Activated naive CD8-positive, alpha-beta T cell treated with anti-CD3 and anti-CD28 coated beads, Interleukin-2, amount 10 ng/mL, durations not matched to agents 7 days and 5 days (primary cell): Measurements from ENCODE around the gene MAST4. TPM values are rescaled to one million over a fixed set of nuclear protein-coding genes. Genes with fewer than 3 reads are reported as not detected.

Experiments used
- ATAC-seq: fragments of 150-1000 bp; cut with Tn5 transposase; one replicate; pipeline ENCODE4 v1.10.0; 2021; ENCODE audit warnings: low read depth, moderate library complexity
- POLR2A ChIA-PET: fragments of 350-600 bp; sonication (Branson Sonifier 250); formaldehyde crosslinking; loops from one replicate; lab custom pipeline; 2021; ENCODE audit warnings: antibody characterized with exemption; lab: Charles Lee
- DNase-seq: peaks from one replicate; pipeline ENCODE4 v3.0.0; 2021
- H3K27ac Mint-ChIP-seq: one replicate; pipeline ENCODE4 v1.8.0; 2022; ENCODE audit warnings: mild to moderate bottlenecking, mixed read lengths
- H3K27me3 Mint-ChIP-seq: one replicate; pipeline ENCODE4 v1.8.0; 2022; ENCODE audit warnings: mild to moderate bottlenecking, moderate library complexity, mixed read lengths
- H3K36me3 Mint-ChIP-seq: one replicate; pipeline ENCODE4 v1.8.0; 2021; ENCODE audit warnings: mild to moderate bottlenecking, mixed read lengths
- H3K4me1 Mint-ChIP-seq: one replicate; pipeline ENCODE4 v1.8.0; 2021; ENCODE audit warnings: mixed read lengths
- H3K4me3 Mint-ChIP-seq: one replicate; pipeline ENCODE4 v1.8.0; 2022; ENCODE audit warnings: mild to moderate bottlenecking, moderate library complexity, mixed read lengths
- H3K9me3 Mint-ChIP-seq: one replicate; pipeline ENCODE4 v1.8.0; 2021; ENCODE audit warnings: mixed read lengths
- total RNA-seq, 2 experiments: library from RNA; stranded (reverse); gene quantifications; one replicate each; pipeline ENCODE4 v1.2.3, GENCODE V29; 2021

MAST4 gene
- total RNA-seq, 2 experiments from 2014 or later = 13.4 to 14.3 TPM

GRCh38 chr5:66947458-66947857, 351.3 kb downstream of the MAST4 start:
- POLR2A ChIA-PET = no interaction called here
- Mint-ChIP-seq H3K9me3 (peaks cover 9% of the 10 kb centered on the region), H3K27me3 (peaks cover 3% of the 10 kb centered on the region), H3K27ac (no peak overlapping the region), H3K36me3 (peaks cover 12% of the 10 kb centered on the region), H3K4me1 (peaks cover 10% of the 10 kb centered on the region), H3K4me3 (no peak overlapping the region)
- ATAC-seq (no peak), DNase-seq (no peak)

GRCh38 chr5:66949066-66949465, 352.9 kb downstream of the MAST4 start:
- no peak overlapping the region for H3K27ac Mint-ChIP-seq
- POLR2A ChIA-PET = no interaction called here
- peaks cover 13% of the 10 kb centered on the region for H3K4me1 Mint-ChIP-seq
- H3K4me3 Mint-ChIP-seq = no peak overlapping the region
- H3K9me3 Mint-ChIP-seq = peaks cover 7% of the 10 kb centered on the region
- DNase-seq = no peak
- peaks cover 10% of the 10 kb centered on the region for H3K36me3 Mint-ChIP-seq
- ATAC-seq = no peak
- H3K27me3 Mint-ChIP-seq = peaks cover 3% of the 10 kb centered on the region

GRCh38 chr5:66952153-66952552, 356.0 kb downstream of the MAST4 start:
- DNase-seq = no peak
- H3K36me3 Mint-ChIP-seq = peaks cover 10% of the 10 kb centered on the region
- peaks cover 11% of the 10 kb centered on the region for H3K27me3 Mint-ChIP-seq
- H3K27ac Mint-ChIP-seq = peak overlapping the region; percentile 72
- POLR2A ChIA-PET = interaction anchor here (0.6 kb wide), 1 partner anchor 342 kb away, joined by 3 read pairs; no protein-coding TSS in a partner anchor
- H3K4me1 Mint-ChIP-seq = peaks cover 19% of the 10 kb centered on the region
- H3K4me3 Mint-ChIP-seq = peak overlapping the region; percentile 50
- ATAC-seq = peak; percentile 99
- peaks cover 7% of the 10 kb centered on the region for H3K9me3 Mint-ChIP-seq

DNA sequence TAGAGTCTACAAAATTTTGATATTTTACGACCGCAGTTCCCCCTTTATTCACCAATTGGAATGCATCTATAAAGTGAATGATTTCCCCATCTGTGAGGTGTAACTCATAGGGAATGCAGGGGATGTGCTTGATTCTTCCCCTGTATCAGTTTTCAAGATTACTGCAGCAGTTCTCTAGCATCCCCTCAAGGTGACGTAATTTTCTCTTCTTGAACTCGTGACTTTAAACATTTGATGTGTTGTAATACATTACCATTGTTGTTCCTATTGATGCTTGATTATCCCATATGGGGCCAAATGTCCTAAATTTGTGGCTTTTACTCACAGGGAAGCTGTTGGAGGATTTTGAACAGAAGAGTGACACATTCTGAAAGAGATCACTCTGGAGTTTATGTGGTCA, 360.2 kb downstream of the MAST4 start:
- peaks cover 16% of the 10 kb centered on the region for H3K27me3 Mint-ChIP-seq
- DNase-seq (no peak), ATAC-seq (no peak)
- POLR2A ChIA-PET = no interaction called here
- H3K4me1 Mint-ChIP-seq = peaks cover 19% of the 10 kb centered on the region
- H3K4me3 Mint-ChIP-seq = no peak overlapping the region
- peaks cover 5% of the 10 kb centered on the region for H3K9me3 Mint-ChIP-seq
- H3K27ac Mint-ChIP-seq = no peak overlapping the region
- H3K36me3 Mint-ChIP-seq = peaks cover 6% of the 10 kb centered on the region

GRCh38 chr5:66958201-66958979, 362.2 kb downstream of the MAST4 start:
- peaks cover 16% of the 10 kb centered on the region for H3K27me3 Mint-ChIP-seq
- H3K4me3 Mint-ChIP-seq = no peak overlapping the region
- no peaks in the 10 kb centered on the region for H3K9me3 Mint-ChIP-seq
- peaks cover 6% of the 10 kb centered on the region for H3K4me1 Mint-ChIP-seq
- ATAC-seq (no peak), DNase-seq (no peak)
- H3K27ac Mint-ChIP-seq = no peak overlapping the region
- H3K36me3 Mint-ChIP-seq = no peaks in the 10 kb centered on the region
- POLR2A ChIA-PET = no interaction called here

DNA sequence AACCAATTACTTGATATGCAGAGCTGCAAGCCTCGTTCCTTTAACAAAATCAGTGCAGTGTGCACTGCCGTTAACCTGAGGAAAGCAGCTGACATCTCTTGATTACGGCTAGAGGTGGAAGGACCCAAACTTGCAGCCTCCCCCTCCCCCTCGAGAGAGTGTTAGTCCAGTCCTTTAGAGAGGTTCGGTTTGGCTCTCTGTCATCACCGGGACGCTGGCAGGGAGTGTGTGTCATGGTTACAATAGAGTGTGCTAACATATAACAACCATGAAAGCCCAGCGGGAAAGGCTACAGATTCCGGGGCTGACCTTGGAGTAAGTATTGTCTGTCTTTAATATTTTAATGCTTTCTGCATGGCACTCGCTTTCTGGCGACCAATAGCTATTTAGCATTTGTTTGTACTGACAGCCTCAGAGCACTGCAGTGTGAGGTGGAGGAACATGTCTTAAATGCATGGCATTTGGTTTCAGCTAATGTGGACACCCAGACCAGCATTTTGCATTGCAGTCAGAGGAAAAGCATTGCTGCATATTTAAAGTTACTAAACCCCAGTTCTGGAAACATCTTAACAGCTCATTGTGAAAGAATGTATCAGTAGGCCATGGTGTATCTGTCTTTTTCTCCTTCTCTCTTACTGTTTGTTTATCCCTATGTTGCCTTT, 362.9 kb downstream of the MAST4 start:
- no peaks in the 10 kb centered on the region for H3K9me3 Mint-ChIP-seq
- H3K4me1 Mint-ChIP-seq = peaks cover 6% of the 10 kb centered on the region
- POLR2A ChIA-PET = no interaction called here
- ATAC-seq = no peak
- DNase-seq = no peak
- H3K27ac Mint-ChIP-seq = no peak overlapping the region
- H3K4me3 Mint-ChIP-seq = no peak overlapping the region
- H3K27me3 Mint-ChIP-seq = peaks cover 16% of the 10 kb centered on the region
- H3K36me3 Mint-ChIP-seq = no peaks in the 10 kb centered on the region

- ATAC-seq = no peak
- Mint-ChIP-seq H3K4me1 (peaks cover 6% of the 10 kb centered on the region), H3K9me3 (no peaks in the 10 kb centered on the region), H3K27ac (no peak overlapping the region), H3K27me3 (peaks cover 16% of the 10 kb centered on the region), H3K36me3 (no peaks in the 10 kb centered on the region), H3K4me3 (no peak overlapping the region)
- no peak for DNase-seq
- POLR2A ChIA-PET = no interaction called here
These were observed 363.5 kb downstream of the MAST4 start for GRCh38 chr5:66959653-66960052.

- ATAC-seq (no peak), DNase-seq (no peak)
- Mint-ChIP-seq H3K4me3 (no peak overlapping the region), H3K9me3 (no peaks in the 10 kb centered on the region), H3K36me3 (no peaks in the 10 kb centered on the region), H3K4me1 (peaks cover 4% of the 10 kb centered on the region), H3K27ac (no peak overlapping the region), H3K27me3 (peaks cover 13% of the 10 kb centered on the region)
- POLR2A ChIA-PET = no interaction called here
These were observed 364.4 kb downstream of the MAST4 start for GRCh38 chr5:66960369-66961137.

GRCh38 chr5:66963559-66963971, 367.4 kb downstream of the MAST4 start:
- Mint-ChIP-seq H3K27ac (no peak overlapping the region), H3K4me3 (no peak overlapping the region), H3K4me1 (no peaks in the 10 kb centered on the region), H3K36me3 (no peaks in the 10 kb centered on the region), H3K27me3 (peaks cover 5% of the 10 kb centered on the region), H3K9me3 (no peaks in the 10 kb centered on the region)
- ATAC-seq = no peak
- POLR2A ChIA-PET = no interaction called here
- DNase-seq = no peak

- DNase-seq (no peak), ATAC-seq (no peak)
- peaks cover 4% of the 10 kb centered on the region for H3K4me1 Mint-ChIP-seq
- no peaks in the 10 kb centered on the region for H3K36me3 Mint-ChIP-seq
- no peak overlapping the region for H3K27ac Mint-ChIP-seq
- no peak overlapping the region for H3K4me3 Mint-ChIP-seq
- no peaks in the 10 kb centered on the region for H3K27me3 Mint-ChIP-seq
- no peaks in the 10 kb centered on the region for H3K9me3 Mint-ChIP-seq
- POLR2A ChIA-PET = no interaction called here
These were observed 370.2 kb downstream of the MAST4 start for GRCh38 chr5:66966439-66966838.

GRCh38 chr5:66967102-66967501, 370.9 kb downstream of the MAST4 start:
- DNase-seq (no peak), ATAC-seq (no peak)
- Mint-ChIP-seq H3K27me3 (peaks cover 2% of the 10 kb centered on the region), H3K4me3 (no peak overlapping the region), H3K4me1 (peaks cover 4% of the 10 kb centered on the region), H3K9me3 (no peaks in the 10 kb centered on the region), H3K27ac (no peak overlapping the region), H3K36me3 (no peaks in the 10 kb centered on the region)
- POLR2A ChIA-PET = no interaction called here

DNA sequence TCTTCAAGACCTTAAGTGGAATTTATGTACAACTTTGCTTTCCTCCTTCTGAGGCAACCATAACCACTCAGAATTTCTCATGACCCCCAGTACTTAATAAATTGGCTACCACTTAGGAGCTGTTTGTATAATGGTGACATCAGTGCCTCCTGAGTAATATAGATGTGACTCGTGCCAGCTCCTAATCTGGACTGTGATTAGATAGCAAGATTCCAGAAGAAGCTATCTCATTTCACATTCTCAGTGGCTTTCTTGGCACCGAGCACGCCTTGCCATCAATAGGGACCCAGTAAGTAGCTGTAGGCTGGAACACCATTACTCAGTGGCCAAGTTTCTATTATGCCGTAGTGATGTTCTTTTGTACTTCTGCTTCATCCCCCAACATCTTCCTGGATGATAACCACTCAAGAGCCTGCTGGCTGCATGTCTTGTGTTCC, 371.7 kb downstream of the MAST4 start:
- no peak overlapping the region for H3K27ac Mint-ChIP-seq
- POLR2A ChIA-PET = no interaction called here
- peaks cover under 1% of the 10 kb centered on the region for H3K36me3 Mint-ChIP-seq
- no peak overlapping the region for H3K4me3 Mint-ChIP-seq
- H3K4me1 Mint-ChIP-seq = peaks cover 4% of the 10 kb centered on the region
- DNase-seq (no peak), ATAC-seq (no peak)
- peaks cover 2% of the 10 kb centered on the region for H3K27me3 Mint-ChIP-seq
- H3K9me3 Mint-ChIP-seq = no peaks in the 10 kb centered on the region

DNA sequence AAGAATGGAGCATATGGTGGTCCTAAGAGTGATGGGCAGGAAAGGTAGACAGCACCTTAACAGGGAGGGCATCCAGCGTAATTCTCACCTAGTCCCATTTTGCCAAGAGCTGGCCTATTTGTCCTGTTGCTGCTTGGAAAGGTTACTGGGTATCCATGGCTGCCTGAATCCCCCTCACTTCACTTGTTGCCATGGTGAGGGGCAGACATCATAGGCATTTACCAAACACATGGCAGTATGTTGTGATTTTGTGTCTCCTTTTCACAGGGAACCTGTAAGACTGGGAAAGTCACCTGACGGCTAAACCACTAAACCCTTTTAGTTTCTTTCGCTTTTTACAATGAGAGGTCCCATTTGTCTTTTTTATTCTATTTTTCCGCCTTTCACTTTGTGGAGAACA, 373.3 kb downstream of the MAST4 start:
- peaks cover 1% of the 10 kb centered on the region for H3K36me3 Mint-ChIP-seq
- no peak for DNase-seq
- H3K27me3 Mint-ChIP-seq = peaks cover 6% of the 10 kb centered on the region
- no peak for ATAC-seq
- no peaks in the 10 kb centered on the region for H3K9me3 Mint-ChIP-seq
- H3K4me3 Mint-ChIP-seq = no peak overlapping the region
- no peak overlapping the region for H3K27ac Mint-ChIP-seq
- POLR2A ChIA-PET = no interaction called here
- peaks cover 4% of the 10 kb centered on the region for H3K4me1 Mint-ChIP-seq
